C4-2B (cell line): ENCODE results near the gene AP4S1.

Source experiments
- H3K27ac ChIP-seq: fragments of 450-650 bp; 2 replicates; pipeline ENCODE4 v1.5.1; 2017
- CTCF ChIP-seq: fragments of 450-650 bp; conservative IDR thresholded peaks from 2 replicates; pipeline ENCODE4 v1.5.1; 2017; ENCODE audit warnings: mild to moderate bottlenecking
- ZFX ChIP-seq: fragments of 450-650 bp; IDR thresholded peaks from 2 replicates; pipeline ENCODE4 v1.6.1; 2017

AP4S1 gene

GRCh38 chr14:31009836-31010574, 15.4 kb upstream of the AP4S1 start:
- H3K27ac ChIP-seq, result no peak overlapping the region
- TF ChIP-seq CTCF, result no peak
- no peak for TF ChIP-seq ZFX

- TF ChIP-seq ZFX (no peak), CTCF (no peak)
- H3K27ac ChIP-seq, result no peak overlapping the region
Observed at GRCh38 chr14:31010935-31011334, 14.5 kb upstream of the AP4S1 start.

- TF ChIP-seq ZFX (no peak), CTCF (no peak)
Observed at GRCh38 chr14:31013841-31014240, 11.6 kb upstream of the AP4S1 start.

GRCh38 chr14:31018057-31018645, 7.3 kb upstream of the AP4S1 start:
- H3K27ac ChIP-seq, result no peak overlapping the region
- no peak for TF ChIP-seq CTCF
- no peak for TF ChIP-seq ZFX

More at GRCh38 chr14:31013841-31014240, 11.6 kb upstream of the AP4S1 start:
- H3K27ac ChIP-seq, result no peak overlapping the region

- H3K27ac ChIP-seq, result no peak overlapping the region
- TF ChIP-seq CTCF (no peak), ZFX (no peak)
Observed at GRCh38 chr14:31020834-31021575, 4.4 kb upstream of the AP4S1 start.

- no peak overlapping the region for H3K27ac ChIP-seq
- TF ChIP-seq CTCF (no peak), ZFX (no peak)
Observed at GRCh38 chr14:31021576-31021949, 3.9 kb upstream of the AP4S1 start.

GRCh38 chr14:31022386-31022785, 3.1 kb upstream of the AP4S1 start:
- TF ChIP-seq CTCF, result no peak
- H3K27ac ChIP-seq, result no peak overlapping the region
